ENCODE data around the gene WFDC2.

The WFDC2 gene, protein sequence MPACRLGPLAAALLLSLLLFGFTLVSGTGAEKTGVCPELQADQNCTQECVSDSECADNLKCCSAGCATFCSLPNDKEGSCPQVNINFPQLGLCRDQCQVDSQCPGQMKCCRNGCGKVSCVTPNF

DNA sequence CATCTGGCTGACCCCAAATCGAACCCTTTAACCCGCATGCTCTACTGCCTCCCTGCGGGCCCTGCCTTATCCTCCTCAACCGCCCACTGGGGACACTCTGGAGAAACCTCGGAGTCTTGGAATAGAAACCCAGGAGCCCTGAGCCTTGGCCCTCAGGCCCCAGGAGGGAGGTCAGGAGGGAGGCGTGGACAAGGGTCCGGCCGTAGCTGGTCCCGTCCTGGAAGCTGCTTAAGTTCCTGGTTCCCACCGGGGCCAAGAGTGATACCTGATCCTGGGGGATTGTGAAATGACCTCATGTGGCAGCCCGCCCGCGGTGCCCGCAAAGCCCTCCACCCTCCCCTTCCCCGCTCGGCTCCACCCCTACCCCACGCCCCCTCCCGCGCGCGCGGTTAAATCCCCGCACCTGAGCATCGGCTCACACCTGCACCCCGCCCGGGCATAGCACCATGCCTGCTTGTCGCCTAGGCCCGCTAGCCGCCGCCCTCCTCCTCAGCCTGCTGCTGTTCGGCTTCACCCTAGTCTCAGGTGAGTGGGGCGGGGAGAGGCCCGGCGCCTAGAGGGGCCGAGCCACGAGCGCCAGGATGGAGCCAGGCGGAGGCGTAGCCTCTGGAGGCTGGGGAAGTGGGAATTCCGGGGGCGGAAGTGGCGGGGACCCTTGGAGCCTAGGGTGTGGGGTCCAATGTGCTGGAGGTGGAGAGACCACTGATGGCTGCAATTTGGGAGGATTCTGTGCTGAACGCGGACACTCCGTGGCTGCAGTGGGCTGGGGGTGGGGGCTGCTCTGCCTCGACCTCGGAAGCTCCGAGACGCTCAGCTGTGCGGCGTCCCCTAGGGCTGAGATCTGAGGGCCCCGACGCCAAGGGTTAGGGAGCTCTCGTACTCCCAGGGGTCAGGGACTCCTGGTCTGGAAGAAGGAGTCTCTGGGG, at the start of gene WFDC2:
WFDC2 (plus strand) TSS at position 418 of the 926 bp plus-strand sequence; CDS start at position 447, 29 bp downstream.
- no peak for DNase-seq (ENCODE audit: low spot score)

DNA sequence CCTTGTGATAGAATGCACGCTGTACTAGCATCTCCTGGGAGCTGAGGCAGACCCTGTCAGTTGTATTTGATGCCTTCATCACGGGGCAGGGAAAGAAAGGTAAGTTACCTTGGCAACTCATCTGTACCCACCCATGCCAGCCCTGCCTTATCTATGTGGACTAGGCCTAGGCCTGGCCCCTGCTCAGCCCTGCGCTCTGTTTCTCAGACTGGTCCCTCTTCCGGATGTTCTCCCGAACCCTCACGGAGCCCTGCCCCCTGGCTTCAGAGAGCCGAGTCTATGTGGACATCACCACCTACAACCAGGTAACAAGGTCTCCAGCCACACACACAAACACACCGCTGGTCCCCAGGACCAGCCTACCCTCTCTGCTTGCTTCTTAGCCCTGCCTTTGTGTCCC, 49.4 kb upstream of the WFDC2 start:
- DNase-seq (ENCODE audit: low spot score): no peak

DNA sequence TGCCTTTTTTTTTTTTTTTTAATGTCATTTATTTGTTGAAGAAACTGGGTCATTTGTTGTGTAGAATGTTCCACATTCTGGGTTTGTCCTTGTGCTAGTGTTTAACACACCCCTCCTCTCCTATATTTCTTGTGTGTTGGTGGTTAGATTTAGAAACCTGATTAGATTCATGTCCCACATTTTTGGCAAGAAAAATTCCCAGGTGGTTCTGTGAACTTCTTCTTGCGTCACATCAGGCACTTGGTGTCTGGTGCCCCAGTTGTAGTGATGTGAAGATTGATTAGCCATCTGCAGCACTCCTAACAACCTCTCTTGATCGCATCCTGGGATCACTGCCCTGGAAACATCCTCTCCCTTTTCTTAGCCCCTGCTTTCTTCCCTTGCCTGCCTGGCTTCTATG, 45.9 kb upstream of the WFDC2 start:
- DNase-seq (ENCODE audit: low spot score): no peak

DNA sequence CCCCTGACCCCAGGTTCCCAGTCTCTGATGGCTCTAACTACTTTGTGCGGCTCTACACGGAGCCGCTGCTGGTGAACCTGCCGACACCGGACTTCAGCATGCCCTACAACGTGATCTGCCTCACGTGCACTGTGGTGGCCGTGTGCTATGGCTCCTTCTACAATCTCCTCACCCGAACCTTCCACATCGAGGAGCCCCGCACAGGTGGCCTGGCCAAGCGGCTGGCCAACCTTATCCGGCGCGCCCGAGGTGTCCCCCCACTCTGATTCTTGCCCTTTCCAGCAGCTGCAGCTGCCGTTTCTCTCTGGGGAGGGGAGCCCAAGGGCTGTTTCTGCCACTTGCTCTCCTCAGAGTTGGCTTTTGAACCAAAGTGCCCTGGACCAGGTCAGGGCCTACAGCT, 44.0 kb upstream of the WFDC2 start:
- DNase-seq (ENCODE audit: low spot score): no peak

DNA sequence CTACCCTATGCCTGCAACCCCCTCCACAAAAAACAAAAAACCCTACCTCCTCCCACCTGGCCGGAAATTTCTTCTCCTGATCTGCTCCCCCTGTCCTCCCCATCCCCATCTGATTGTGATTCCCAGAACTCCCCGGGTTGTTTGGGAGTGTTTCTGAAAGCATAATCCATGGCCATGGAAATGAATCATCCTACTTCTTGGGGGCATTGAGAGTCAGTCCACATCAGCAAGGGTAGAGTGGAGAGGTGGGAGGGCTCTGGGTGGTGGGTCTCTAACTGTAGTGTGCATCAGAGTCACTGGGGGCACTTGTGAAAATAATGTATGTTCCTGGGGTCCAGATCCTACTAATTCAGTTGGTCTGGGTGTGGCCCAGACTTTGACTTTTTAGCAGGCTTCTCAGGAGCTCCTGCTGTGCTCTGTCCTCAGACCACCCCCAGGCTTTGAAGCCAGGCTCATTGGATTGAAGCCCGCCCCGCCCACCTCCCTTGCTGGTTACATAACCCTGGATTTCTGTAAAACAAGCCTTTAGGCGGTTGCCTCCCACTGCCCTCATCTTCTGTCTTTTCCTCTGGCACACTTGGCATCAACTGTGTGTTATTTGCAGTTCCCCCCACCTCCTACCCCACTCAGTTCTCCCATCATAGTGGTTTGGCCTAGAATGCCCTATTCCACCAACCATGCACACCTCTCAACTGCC, 43.1 kb upstream of the WFDC2 start:
- DNase-seq (ENCODE audit: low spot score): no peak

DNA sequence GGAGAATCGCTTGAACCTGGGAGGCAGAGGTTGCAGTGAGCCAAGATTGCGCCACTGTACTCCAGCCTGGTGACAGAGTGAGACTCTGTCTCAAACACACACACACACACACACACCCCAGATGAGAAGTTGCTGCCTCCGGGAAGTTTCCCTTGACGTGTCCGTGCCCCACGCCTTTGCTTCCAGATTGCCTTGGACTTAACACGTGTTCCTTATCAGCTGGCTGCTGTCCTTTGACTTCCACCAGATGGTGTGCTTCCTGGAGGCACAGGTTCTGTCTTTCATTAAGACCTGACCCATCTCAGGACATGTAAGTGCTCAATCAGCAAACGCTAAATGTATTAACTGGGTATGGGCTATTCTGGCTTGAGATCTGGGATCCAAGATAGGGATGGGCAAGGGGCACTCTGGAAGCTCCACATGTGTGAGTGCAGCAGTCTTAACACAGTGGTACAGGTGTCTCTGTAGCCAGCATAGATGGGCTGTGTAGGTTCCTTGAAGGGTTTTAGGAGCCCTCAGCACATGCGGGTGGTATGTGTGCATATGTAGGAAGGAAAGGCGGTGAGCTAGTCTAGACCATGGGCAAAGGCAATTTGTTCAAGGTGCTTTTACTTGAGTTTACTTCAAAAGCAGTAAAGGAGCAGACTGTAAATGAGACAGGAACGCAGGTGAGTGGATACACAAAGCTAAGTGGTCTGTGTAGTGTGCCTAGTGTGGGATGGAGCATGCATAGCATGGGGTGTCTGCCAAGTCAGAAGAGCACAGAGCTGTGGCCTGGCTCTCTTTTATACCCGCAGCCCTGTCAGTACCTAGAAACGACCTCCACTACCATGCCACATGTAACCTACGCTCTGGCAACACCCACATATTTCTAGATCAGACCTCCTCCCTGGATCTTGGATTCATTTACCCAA, 42.1 kb upstream of the WFDC2 start:
- DNase-seq (ENCODE audit: low spot score): no peak

DNA sequence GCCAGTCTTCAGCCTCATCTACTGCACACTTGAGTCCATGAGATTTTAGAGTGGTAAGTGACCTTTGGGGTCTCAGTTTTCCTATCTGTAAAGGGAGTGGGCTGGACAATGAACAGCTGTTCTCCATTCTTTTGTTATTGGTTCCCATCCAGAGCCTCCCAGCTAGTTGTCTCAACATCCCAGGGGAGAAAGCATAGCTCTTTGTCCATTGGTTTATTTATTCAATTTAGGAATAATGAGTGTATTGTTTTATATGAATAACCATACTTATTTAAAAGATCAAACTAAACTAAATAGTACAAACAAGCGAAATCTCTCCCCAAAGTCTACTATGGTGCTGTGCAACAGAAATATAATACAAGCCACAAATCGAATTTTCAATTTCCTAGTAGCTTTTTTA, 39.9 kb upstream of the WFDC2 start:
- no peak for DNase-seq (ENCODE audit: low spot score)

DNA sequence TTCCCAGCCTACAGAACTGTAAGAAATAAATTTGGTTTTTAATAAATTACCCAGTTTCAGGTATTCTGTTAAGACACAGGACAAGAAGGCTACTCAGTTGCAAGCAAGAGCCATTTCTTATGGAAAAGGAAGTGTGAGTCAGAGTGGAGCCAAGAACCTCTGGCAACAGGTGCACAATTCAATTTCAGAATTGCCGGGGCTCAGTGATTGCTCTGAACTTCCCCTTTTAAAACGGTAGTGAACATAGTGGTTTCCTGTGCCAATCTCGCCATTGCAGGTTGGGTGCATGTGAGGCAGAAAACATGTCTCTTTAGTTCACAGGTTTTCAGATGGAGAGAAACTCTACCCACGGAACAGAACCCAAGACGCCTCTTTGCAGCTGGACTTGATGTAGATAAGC, 37.3 kb upstream of the WFDC2 start:
- no peak for DNase-seq (ENCODE audit: low spot score)

DNA sequence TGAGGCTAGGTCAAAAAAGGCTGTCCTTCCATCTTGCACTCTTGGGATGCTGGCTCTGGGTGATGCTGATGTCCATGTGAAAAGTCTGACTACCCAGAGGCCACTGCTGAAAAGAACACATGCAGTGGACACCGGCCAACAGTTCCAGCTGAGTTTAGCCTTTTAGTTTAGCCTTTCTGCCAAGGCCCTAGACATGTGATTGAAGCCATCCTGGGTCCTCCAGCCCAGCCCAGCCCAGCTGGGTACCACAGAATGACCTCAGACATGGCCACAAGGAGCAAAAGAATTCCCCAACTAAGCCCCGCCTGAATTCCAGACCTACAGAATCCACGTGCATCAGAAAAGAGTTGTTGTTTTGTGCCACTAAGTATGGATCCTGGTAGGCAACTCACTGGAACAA, 36.2 kb upstream of the WFDC2 start:
- no peak for DNase-seq (ENCODE audit: low spot score)

DNA sequence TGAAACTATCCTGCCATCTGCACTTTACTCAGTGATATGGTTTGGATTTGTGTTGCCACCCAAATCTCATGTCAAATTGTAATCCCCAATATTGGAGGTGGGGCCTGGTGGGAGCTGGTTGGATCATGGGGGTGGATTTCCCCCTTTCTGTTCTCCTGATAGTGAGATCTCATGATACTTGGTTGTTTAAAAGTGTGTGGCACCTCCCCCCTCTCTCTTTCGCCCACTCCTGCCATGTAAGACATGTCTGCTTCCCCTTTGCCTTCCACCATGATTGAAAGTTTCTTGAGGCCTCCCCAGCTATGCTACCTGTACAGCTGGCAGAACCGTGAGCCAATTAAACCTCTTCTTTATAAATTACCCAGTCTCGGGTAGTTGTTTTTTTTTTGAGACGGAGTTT, 35.6 kb upstream of the WFDC2 start:
- no peak for DNase-seq (ENCODE audit: low spot score)

DNA sequence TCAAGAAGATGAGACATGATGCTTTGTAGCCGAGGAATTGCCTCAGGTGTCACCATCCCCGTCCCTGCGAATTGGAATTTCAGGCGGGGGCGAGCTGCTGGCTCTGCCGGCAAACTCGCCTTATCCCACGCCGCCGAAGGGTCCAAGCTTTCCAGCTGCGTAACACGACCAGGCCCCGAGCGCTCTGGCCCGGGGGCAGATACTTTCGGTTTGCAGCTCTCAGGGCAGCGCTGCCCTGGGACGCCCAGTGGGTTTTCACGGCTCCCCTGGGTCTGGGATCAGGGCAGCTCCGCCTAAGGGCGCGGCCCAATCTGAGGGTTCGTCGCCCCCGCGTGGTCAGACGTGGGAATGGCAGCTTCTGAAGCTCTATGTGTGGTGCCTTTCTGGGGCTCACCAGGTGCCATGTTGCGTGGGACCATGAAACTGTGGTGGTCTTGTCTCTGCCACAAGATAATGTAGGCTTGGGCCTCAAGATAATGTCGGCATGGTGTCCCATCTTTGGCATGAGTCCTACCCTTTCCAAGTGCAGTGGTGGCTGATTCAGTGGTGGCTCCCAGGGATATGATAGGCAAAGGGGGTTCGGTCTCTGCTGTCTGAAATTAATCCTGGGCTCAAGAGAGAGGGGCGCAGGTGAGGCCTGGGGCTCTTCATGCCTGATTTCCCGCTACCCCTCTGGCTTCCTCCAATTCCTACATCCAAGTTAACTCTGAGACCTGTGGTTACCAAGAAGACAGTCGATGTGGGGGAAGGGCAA, 32.6 kb upstream of the WFDC2 start:
- peak; percentile 86 for DNase-seq (ENCODE audit: low spot score)

DNA sequence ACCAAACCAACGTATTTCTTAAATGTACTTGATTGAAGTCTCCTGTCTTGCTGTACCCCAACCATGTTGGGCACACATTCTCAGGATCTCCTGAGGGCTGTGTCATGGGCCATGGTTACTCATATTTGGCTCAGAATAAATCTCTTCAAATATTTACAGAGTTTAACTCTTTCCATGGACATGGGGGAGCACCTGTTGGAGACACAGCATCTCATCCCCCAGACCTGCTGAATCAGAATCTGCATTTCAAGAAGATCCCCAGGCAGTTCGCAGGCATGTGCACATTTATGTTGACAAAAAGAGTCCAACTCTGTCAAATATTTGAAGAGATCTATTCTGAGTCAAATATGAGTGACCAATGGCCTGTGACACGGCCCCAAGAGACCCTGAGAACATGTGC, 29.1 kb upstream of the WFDC2 start:
- no peak for DNase-seq (ENCODE audit: low spot score)

DNA sequence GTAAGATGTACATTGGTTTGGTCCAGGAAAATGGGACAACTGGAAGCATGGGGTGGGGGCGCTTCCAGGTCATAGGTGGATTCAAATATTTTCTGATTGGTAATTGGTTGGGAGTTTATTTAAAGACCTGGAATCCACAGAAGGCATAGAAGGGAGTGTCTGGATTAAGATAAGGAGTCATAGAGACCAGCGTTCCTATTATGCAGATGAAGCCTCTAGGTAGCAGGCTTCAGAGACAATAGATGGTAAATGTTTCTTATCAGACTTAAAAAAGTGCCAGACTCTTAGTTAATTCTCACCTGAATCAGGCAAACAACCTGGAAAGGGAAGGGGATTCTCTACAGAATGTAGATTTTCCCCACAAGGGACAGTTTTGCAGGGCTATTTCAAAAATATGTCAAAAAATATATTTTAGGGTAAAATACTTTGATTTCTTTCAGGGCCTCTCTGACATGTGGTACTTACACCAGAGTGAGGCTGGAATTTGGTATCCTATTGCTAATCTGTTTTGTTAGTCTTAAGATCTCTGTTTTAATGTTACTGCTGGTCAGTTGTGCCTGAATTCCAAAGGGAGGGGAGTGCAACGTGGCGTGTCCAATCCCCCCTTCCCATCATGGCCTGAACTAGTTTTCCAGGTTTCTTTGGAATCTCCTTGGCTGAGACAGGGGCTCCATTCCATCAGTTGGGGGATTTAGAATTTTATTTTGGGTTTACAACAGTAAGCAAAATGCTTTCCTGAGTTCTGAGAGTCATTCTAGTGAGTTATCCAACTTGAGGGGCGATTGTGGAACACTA, 28.5 kb upstream of the WFDC2 start:
- no peak for DNase-seq (ENCODE audit: low spot score)

DNA sequence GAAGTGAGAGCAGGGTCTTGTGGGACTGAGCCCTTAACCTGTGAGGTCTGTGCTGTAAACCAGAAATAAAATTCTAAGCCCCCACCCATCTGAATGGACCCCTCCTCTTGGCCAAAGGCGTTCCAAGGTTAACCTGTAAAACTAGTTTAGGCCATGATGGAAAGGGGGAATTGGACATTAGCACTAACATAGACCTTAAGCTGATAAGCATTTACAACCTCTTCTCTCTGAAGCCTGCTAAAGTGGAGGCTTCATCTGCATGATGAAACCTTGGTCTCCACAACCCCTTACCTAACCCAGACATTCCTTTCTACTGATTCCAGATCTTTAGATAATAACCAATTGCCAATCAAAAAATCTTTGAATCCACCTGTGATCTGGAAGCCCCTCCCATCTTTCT, 27.8 kb upstream of the WFDC2 start:
- no peak for DNase-seq (ENCODE audit: low spot score)

DNA sequence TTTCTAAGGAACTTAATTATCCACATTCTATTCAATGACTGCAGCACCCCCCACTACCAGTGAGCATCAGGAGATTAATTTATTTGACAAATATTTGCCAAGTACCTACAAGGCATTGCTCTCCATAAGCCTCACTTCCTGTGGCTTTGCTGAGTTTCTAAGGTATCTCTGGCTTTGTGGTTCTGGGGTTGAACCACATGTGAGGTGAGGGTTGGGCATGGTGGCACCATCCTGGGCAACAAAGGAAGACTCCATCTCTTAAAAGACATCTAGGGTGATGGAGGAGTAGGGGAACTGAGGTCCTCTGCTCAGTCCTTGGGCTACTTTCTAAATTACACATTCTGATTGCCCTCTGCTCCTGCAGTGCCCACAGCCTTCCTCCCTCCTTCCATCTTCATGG, 25.5 kb upstream of the WFDC2 start:
- no peak for DNase-seq (ENCODE audit: low spot score)

DNA sequence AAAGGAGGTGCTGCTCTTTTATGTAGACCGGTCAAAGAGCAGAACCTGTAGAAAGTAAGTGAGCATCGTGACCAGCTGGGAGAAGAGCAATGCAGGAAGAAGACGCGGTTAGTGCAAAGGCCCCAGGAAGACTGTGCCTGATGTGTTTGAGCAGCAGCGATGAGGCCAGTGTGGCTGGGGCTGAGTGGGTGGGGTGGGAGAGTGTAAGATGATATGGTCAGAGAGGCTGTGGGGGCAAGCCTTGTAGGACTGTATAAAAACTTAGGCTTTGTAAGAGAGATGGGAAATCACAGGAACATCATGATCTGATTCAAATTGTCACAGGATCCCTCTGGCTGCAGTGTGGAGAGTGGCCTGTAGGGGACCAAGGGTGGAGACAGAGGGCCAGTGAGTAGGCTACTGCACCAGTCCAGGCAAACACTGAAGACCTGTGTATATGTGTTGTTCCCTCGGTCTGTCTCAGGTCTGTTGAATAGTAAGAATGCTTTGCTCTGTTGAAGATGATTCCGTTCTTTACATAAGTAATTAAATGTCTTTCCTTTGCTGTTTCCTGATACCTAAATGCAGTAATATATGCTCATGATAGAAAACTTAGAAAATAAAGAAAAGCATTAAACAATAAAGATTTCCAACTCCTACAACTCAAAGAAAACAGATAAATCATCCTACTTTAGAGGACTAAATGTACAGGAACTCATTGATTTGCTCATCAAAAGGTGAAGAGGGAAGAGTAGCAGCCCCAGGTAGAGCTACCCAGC, 23.6 kb upstream of the WFDC2 start:
- peak; percentile 19 for DNase-seq (ENCODE audit: low spot score)

DNA sequence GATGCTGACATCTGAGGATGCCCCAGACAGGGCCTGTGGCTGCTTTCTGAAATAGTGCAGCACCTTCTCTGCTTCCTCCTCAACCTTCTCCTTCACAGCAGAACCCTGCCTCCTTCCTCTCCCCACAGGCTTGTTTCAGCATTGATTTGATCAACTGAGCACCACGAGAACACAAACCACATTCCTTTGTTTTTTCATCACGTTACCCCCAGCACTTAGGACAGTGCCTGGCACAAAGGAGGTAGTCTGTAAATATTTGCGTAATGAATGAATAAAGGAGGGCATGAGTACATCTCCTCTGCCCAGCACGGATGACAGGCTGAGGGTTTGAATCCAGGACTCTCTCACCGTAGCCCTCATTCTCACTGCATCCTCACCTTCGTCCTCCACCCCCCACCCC, 21.3 kb upstream of the WFDC2 start:
- no peak for DNase-seq (ENCODE audit: low spot score)

DNA sequence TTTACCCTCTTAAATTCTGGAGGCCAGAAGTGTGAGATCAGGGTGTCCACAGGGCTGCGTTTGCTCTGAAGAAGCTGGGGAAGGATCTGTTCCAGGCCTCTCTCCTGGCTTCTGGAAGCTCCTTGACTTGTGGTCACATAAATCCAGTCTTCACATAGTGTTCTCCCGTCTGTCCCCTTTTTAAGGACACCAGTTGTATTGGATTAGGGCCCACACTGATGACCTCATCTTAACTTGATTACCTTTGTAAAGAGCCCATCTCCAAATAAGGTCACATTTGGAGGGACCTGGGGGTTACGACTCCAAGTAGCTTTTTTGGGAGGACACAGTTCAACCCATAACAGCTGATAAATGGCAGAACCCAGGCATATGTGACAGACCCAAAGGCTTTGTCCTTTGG, 20.0 kb upstream of the WFDC2 start:
- DNase-seq (ENCODE audit: low spot score): no peak

DNA sequence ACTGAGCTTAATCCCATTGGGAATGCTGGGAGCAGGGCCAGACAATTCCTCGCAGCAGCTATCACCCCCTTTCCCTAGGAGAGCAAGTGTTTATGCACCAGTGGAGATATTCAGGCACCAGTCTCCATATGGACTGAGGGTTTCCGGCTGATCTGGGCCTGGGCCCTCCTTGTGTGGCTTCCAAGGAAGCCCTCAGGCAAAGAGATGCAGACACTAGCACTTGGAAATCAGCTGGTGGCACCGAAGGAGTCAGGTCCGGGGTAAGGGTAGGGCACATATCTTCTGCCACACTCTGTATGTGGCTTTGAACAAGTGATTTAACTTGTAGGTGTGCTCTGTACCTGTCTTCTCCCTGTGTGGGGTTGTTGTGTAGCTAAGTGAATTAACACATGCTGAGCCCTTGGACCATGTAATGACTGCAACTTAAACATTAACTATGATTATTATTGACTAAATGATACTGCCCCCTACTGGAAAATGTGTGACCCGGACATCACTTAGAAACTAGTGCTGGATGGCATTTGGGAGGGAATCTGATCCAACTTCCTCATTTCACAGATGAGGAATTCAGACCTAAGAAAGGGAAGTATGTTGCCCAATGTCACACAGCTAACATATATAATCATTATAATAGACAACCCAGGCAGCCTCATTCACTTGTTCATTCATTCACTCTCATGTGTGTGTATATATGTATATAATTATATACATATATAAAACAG, 19.3 kb upstream of the WFDC2 start:
- DNase-seq (ENCODE audit: low spot score): peak; percentile 16

All from LoVo (cell line).